PFSK-1 (cell line): ENCODE measurements around the gene NOTCH2NLA.
"Not testable (repeated sequence)": the region's sequence is repeated elsewhere in the genome, so short reads cannot be mapped to it uniquely, and the experiment has no call there.

Experiments
- POLR2AphosphoS5 ChIP-seq: IDR thresholded peaks from 2 replicates; pipeline ENCODE4 v1.6.1; 2012; ENCODE audit warnings: low read depth, mild to moderate bottlenecking, control low read depth, low read length, moderate library complexity
- SIN3A ChIP-seq: IDR thresholded peaks from 2 replicates; pipeline ENCODE4 v1.6.1; 2012; ENCODE audit warnings: mild to moderate bottlenecking, low read length, moderate library complexity, borderline replicate concordance; ENCODE audit not compliant: insufficient read depth
- TAF1 ChIP-seq: IDR thresholded peaks from 2 replicates; pipeline ENCODE4 v1.6.1; 2012; ENCODE audit warnings: low read length, control low read depth, borderline replicate concordance; ENCODE audit not compliant: insufficient read depth

- not testable (repeated sequence) for TF ChIP-seq POLR2AphosphoS5, SIN3A, TAF1
These were observed 84.4 kb downstream of the NOTCH2NLA start, which contains the start of gene NBPF10 for GRCh38 chr1:146144465-146144864.
